Measurements from ENCODE around the gene ALDH3A1. TPM values are rescaled to one million over a fixed set of nuclear protein-coding genes. Genes with fewer than 3 reads are reported as not detected.

Gene ALDH3A1
- total and polyA plus RNA-seq, 2 of the 4 experiments (the other 2 are of a cell fraction), result not detected

GRCh38 chr17:19729900-19730299, 18.2 kb downstream of the ALDH3A1 start:
- ATAC-seq (ENCODE audit: low read depth) (no peak), DNase-seq (no peak)
- 0 out of 2 replicates have a peak, but pooled peaks cover 4% of the 10 kb centered on the region for H3K9me1 ChIP-seq (ENCODE audit: insufficient read depth, low read length)
- H3K18ac ChIP-seq (ENCODE audit: low read depth, low read length), result no peak overlapping the region
- H3K79me1 ChIP-seq (ENCODE audit: low read depth in 1 of 2, low read length in 2 of 2), result no peaks in the 10 kb centered on the region
- ChIA-PET CTCF (no interaction called here), POLR2A (ENCODE audit: unreplicated experiment) (no interaction called here)
- no peak overlapping the region for H2AK5ac ChIP-seq (ENCODE audit: low read depth, low read length)
- H3K4me3 ChIP-seq (ENCODE audit: insufficient read depth, low read depth, low read length), result no peak overlapping the region
- no peak overlapping the region for H2AFZ ChIP-seq (replicated peaks; ENCODE audit: low read length, poor library complexity)
- H3K36me3 ChIP-seq (ENCODE audit: control insufficient read depth, insufficient read depth, low read length), result no peaks in the 10 kb centered on the region
- H3K4me1 ChIP-seq (ENCODE audit: control insufficient read depth, insufficient read depth, low read length), result peaks cover 11% of the 10 kb centered on the region; the same call in 1 of the 2 replicates
- no peaks in the 10 kb centered on the region for H4K20me1 ChIP-seq (ENCODE audit: insufficient read depth, low read length)
- dilution Hi-C loops (cut with HindIII; ENCODE audit: low sequenced_read_pairs, unreplicated experiment) (no loop called here), intact Hi-C loops (cut with micrococcal nuclease) (no loop called here), in situ Hi-C loops (cut with MboI; ENCODE audit: low sequenced_read_pairs) (no loop called here)
- no peak overlapping the region for H2AK9ac ChIP-seq (replicated peaks; ENCODE audit: low read depth, low read length, poor library complexity)
- H3K27me3 ChIP-seq (ENCODE audit: control insufficient read depth, insufficient read depth, low read length), result peaks cover 16% of the 10 kb centered on the region
- H3K4ac ChIP-seq (ENCODE audit: low read depth, low read length), result no peak overlapping the region
- no peak overlapping the region for H2BK120ac ChIP-seq (ENCODE audit: low read depth, low read length)
- H3K9ac ChIP-seq (ENCODE audit: low read depth, low read length), result no peak overlapping the region
- H3K14ac ChIP-seq (replicated peaks; ENCODE audit: low read depth, low read length), result no peak overlapping the region
- H4K5ac ChIP-seq (ENCODE audit: low read depth, low read length), result no peak overlapping the region
- 87% methylated on average over 3 of the region's 6 CpGs; no CpG with 5 or more reads in 1 of the 2 experiments for WGBS, 2 experiments (ENCODE audit: extremely low coverage in 2 of 2, insufficient read length in 1 of 2)
- no peak overlapping the region for H3K4me2 ChIP-seq (ENCODE audit: low read depth, low read length)
- H3K56ac ChIP-seq (ENCODE audit: extremely low read depth, insufficient read depth, low read length), result no peak overlapping the region
- no peak overlapping the region for H2BK5ac ChIP-seq (ENCODE audit: low read depth, low read length, poor library complexity, severe bottlenecking)
- H3K9me3 ChIP-seq (ENCODE audit: control insufficient read depth, insufficient read depth, low read length), result peaks cover 2% of the 10 kb centered on the region; the same call in 1 of the 2 replicates
- no peak overlapping the region for H4K8ac ChIP-seq (ENCODE audit: low read depth in 2 of 2, low read length in 2 of 2)
- no peak overlapping the region for H4K91ac ChIP-seq (ENCODE audit: insufficient read depth, low read depth, low read length)
- no peak overlapping the region for H2BK15ac ChIP-seq (ENCODE audit: low read depth, low read length)
- BruUV-seq (replicated peaks), result no TSS peak
- H2BK20ac ChIP-seq (ENCODE audit: low read depth, low read length), result no peak overlapping the region
- H3K23ac ChIP-seq (ENCODE audit: low read depth, low read length), result no peak overlapping the region
- no peak overlapping the region for H3K27ac ChIP-seq (ENCODE audit: insufficient read depth, low read length)
- TF ChIP-seq RAD21 (IDR thresholded peaks at IDR 0.05; ENCODE audit: low read length), result no peak
- no peak for TF ChIP-seq USF2 (IDR thresholded peaks at IDR 0.05; ENCODE audit: low read depth, low read length)
- TF ChIP-seq CTCF (conservative IDR thresholded peaks at IDR 0.05; ENCODE audit: low read depth, low read length), result no peak
- TF ChIP-seq MXI1 (IDR thresholded peaks at IDR 0.05; ENCODE audit: borderline replicate concordance, low read depth, low read length), result no peak
- no peak for TF ChIP-seq POLR2A (IDR thresholded peaks at IDR 0.05; ENCODE audit: low read depth, low read length)
- no peak for TF ChIP-seq ELK1 (IDR thresholded peaks at IDR 0.05; ENCODE audit: borderline replicate concordance, low read depth, low read length)
- no peak for TF ChIP-seq MAFK (IDR thresholded peaks at IDR 0.05; ENCODE audit: low read depth, low read length)
- TF ChIP-seq CEBPB (IDR thresholded peaks at IDR 0.05; ENCODE audit: low read depth, low read length), result no peak
- no peak for TF ChIP-seq RCOR1 (IDR thresholded peaks at IDR 0.05; ENCODE audit: insufficient replicate concordance, low read length)
